GM12872 (cell line): Measurements from ENCODE around the gene HOXB8.

ENCODE experiments used
- CTCF ChIP-seq: IDR thresholded peaks from 3 replicates; pipeline ENCODE4 v1.5.1; 2011; ENCODE audit warnings: low read depth, mild to moderate bottlenecking, low read length, moderate library complexity; ENCODE audit not compliant: insufficient read depth

The HOXB8 gene

GRCh38 chr17:48636177-48637018 is 21.3 kb upstream of the HOXB8 start:
- peak; percentile 83 for TF ChIP-seq CTCF

DNA sequence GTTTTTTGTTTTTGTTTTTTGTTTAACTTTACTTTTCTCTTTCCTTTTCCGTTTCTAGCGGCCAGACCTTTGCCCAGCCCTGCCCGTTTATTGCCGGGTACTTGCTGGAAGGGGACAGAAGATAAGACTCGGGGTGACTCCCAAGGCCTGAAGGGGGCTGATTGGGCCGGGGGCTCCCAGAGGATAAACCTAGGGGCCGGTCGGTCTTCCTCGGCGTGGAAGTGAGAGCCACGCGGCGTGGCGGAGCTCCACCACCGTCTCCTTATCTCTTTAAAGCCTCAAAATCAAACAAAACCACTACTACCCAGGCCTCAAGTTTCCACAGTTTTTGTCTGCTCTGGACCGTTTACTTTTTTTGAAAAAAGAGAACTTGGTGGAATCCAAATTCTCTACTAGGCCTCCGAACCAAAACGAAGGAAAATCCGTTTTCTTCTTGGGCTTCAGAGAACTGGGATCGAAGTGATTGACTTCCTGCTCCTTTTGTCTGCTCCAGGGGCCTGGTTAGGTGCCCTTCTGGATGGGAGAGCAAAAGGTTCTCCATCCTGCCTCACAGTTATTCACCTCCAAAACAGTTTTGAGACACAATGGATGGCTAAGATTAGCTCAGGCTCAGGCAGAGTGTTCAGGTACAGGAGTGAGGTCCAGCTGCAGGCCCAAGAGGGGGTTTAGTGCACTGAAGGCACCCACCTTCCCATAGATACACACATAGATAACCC is 19.6 kb upstream of the HOXB8 start:
- TF ChIP-seq CTCF, result no peak

DNA sequence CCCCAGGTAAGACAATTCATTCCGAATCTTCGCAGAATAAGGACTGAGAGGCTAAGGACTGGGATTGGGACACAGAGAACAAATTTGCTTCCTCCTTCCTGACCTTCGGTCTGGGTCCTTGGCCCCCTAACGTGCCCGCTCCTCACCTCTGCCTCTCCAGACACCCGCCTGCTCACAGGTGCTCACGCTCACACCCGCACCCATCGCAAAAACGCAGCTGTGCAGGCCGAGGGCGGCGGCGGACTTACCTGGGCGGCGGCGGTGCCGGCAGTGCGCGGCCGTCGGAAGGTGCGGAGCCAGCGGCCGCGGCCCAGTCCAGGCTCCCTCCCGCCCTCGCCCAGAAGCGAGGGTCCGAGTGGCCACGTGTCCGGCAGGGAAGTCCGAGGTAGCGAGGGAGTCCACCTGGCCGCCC is 18.2 kb upstream of the HOXB8 start:
- TF ChIP-seq CTCF, result no peak

DNA sequence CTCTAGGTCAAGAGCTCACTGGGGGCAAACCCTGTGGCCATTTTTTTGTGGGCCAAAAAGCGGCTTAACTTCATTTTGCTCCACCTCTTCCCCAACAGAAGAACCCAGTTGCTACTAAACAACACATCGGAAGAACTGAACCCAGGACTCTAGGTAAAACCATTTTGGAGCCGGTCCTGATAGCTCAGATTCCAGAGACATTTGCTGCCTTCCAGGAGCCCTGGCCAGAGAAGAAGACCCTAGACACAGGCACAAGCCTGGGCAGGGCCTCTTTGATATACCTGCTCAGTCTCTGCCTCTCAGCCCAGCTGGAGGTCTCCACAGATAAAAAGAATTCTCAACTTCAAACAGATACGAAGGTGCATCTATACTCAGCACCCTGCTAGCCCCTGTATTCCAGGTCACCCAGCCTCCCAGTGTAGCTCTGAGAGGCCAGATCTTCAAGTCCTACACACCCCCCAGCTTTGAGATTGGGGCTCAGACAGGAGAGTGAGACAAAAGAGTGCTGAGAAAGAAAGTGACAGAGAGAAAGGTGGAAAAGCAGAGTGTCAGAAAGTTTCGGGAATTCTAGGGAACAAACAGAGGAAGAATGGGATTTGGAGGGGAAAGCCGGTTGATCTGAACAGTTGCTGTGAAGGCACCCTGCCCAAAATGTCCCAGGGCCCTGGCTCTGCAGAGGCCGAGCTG is 17.6 kb upstream of the HOXB8 start:
- TF ChIP-seq CTCF, result no peak

DNA sequence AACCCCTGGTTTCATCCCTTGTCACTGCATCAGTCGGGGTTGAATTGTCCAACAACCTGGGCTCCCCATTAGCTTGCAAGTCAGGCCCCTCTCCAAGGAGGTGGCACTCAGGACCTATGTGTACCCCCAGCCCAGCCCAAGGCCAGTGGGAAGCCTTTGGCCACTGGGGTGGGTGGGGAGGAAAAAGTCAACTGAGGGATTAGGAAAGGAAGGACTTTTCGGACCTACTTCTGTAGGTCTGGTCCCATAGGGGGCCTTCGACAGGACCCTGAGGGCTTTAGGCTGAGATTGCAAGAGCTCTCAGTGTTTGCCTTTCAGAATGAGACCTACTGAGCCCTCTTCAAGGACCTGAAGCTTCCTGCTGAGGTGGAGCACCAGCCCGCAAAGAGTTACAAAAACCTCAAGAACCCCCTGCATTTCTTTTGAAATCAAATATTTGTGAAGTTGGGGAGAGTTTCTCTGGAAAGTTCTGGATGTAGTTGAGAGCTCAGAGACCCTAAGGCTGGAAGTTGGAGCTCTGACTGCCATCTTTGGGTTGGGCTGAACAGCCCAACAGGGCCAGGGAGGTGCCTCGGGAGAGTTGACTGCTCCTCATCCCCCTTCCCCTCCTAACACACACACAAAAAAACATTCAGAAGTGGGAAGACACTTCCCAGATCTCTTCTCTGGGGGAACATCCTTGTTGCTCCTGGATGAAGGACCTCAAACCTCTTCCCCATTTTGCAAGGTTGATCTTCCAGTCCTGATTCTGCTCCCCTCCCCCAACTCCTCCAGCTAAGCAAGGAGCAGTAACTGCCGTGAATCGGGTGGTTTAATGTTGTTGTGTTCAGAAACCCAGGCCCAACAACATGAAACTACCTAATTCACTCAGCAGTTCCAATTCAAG is 16.8 kb upstream of the HOXB8 start:
- TF ChIP-seq CTCF, result no peak

DNA sequence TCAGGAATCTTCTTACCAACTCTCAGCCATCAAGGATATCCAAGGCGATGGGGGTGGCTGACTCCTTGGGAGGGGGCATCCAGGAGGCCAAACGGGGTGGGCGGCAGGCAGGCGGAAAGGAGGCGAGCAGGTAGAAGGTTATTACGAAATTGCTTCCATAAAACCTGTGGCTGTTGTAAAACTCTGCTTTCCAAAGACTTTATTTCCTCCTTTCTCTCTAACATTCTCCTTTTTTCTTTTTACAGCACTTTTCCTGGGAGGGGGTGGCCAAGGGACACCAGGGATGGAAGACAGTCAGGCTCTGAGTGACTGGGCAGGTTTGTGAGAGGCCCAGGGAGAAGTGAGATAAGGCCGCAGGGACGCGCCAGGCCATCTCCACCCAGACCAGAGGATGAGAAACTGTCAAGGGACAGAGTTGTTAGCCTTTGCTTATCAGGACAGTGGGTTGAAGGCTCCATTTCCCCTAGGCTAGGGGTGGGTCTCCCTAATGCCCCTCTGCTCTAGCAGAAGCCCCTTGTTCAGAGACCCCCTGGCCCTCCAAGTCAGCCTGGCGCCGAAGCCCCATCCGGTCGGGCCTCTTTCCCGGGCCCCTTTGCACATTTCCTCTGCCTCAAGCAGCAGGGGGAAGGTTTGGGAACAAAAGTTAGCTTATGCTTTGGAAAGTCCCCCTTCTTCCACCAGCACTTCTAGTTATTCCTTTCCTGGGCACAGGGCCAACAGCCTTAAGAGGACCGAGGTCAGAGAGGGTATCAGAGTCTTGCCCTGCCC is 16.0 kb upstream of the HOXB8 start:
- no peak for TF ChIP-seq CTCF
